Eye (tissue), 1 donor: ENCODE data around the gene RHOV.

Experiments
- DNase-seq: peaks from one replicate; pipeline ENCODE4 v3.0.0-alpha.2; 2015

Gene RHOV

GRCh38 chr15:40873694-40874561 lies at the start of gene RHOV:
TSS of gene RHOV (minus strand) at chr15:40874234. CDS start at chr15:40874139, 95 bp downstream.
- peak; percentile 79 for DNase-seq

GRCh38 chr15:40923551-40923950 lies 49.5 kb upstream of the RHOV start:
- no peak for DNase-seq

- no peak for DNase-seq
Measured at GRCh38 chr15:40922608-40923005, 48.6 kb upstream of the RHOV start.

GRCh38 chr15:40921949-40922607 lies 48.0 kb upstream of the RHOV start:
- DNase-seq, result no peak

GRCh38 chr15:40918799-40919392 lies 44.9 kb upstream of the RHOV start:
- DNase-seq, result peak; percentile 58

GRCh38 chr15:40918146-40918798 lies 44.2 kb upstream of the RHOV start:
- DNase-seq, result peak; percentile 80

GRCh38 chr15:40917585-40917984 lies 43.6 kb upstream of the RHOV start:
- no peak for DNase-seq

- no peak for DNase-seq
Measured at GRCh38 chr15:40915679-40916078, 41.6 kb upstream of the RHOV start.

GRCh38 chr15:40915116-40915661 lies 41.2 kb upstream of the RHOV start:
- no peak for DNase-seq

- no peak for DNase-seq
Measured at GRCh38 chr15:40914486-40914885, 40.5 kb upstream of the RHOV start.

- DNase-seq, result no peak
Measured at GRCh38 chr15:40914013-40914412, 40.0 kb upstream of the RHOV start.

- DNase-seq, result no peak
Measured at GRCh38 chr15:40912478-40912877, 38.4 kb upstream of the RHOV start.

- DNase-seq, result no peak
Measured at GRCh38 chr15:40911693-40912092, 37.7 kb upstream of the RHOV start.

GRCh38 chr15:40911141-40911540 lies 37.1 kb upstream of the RHOV start:
- peak; percentile 94 for DNase-seq

GRCh38 chr15:40909662-40910630 lies 35.9 kb upstream of the RHOV start:
- DNase-seq, result peak; percentile 48

GRCh38 chr15:40908095-40908494 lies 34.1 kb upstream of the RHOV start:
- DNase-seq, result no peak

GRCh38 chr15:40906991-40907802 lies 33.2 kb upstream of the RHOV start:
- DNase-seq, result peak; percentile 63

- peak; percentile 89 for DNase-seq
Measured at GRCh38 chr15:40906091-40906990, 32.3 kb upstream of the RHOV start.

GRCh38 chr15:40904552-40905201 lies 30.6 kb upstream of the RHOV start:
- DNase-seq, result no peak
